Tibial nerve (tissue), 4 donors: ENCODE measurements around the gene SCUBE3. TPM values are rescaled to one million over a fixed set of nuclear protein-coding genes. Genes with fewer than 3 reads are reported as not detected.
A peak's percentile ranks its signal among the peaks of the same experiment; 100 is the strongest.

Experiments used
- DNase-seq, 2 donors: peaks; one replicate each; pipeline ENCODE4 v3.0.0-alpha.2; 2019; ENCODE audit warnings: low spot score in 2 of 2
- H3K27ac ChIP-seq, 4 donors: fragments of 200-600 bp; sonication (generic) in 3 of 4; one replicate each; pipeline ENCODE4 v1.5.1; 2017 to 2019; ENCODE audit warnings: mild to moderate bottlenecking in 1 of 4
- H3K27me3 ChIP-seq, 2 donors: fragments of 200-600 bp; sonication (generic) in 1 of 2; one replicate each; pipeline versions ENCODE4 v1.5.1 to v1.6.0; 2017 to 2019
- H3K36me3 ChIP-seq, 3 donors: fragments of 200-600 bp; sonication (generic); one replicate each; pipeline ENCODE4 v1.5.1; 2018 to 2019
- H3K4me1 ChIP-seq, 4 donors: fragments of 200-600 bp; sonication (generic) in 3 of 4; one replicate each; pipeline ENCODE4 v1.5.1; 2017 to 2019
- H3K4me3 ChIP-seq, 4 donors: fragments of 200-600 bp; sonication (generic) in 3 of 4; one replicate each; pipeline ENCODE4 v1.5.1; 2017 to 2019; ENCODE audit warnings: mild to moderate bottlenecking in 1 of 4, moderate library complexity in 1 of 4
- H3K9me3 ChIP-seq, 4 donors: fragments of 200-600 bp; sonication (generic) in 3 of 4; one replicate each; pipeline ENCODE4 v1.5.1; 2017 to 2019
- EP300 ChIP-seq, 2 donors: sonication (generic); formaldehyde crosslinking; IDR thresholded peaks; one replicate each; pipeline ENCODE4 v1.6.1; 2017; ENCODE audit warnings: antibody characterized with exemption in 2 of 2, mild to moderate bottlenecking in 1 of 2
- POLR2A ChIP-seq, 2 donors: fragments of 450-650 bp; IDR thresholded peaks; one replicate each; pipeline ENCODE4 v1.6.1; 2017; ENCODE audit warnings: antibody characterized with exemption in 2 of 2, mild to moderate bottlenecking in 2 of 2, moderate library complexity in 2 of 2
- WGBS, 2 donors: methylation state at CpG; one replicate each; pipeline ENCODE4 v1.1.5; 2018; 5-methylcytosine and 5-hydroxymethylcytosine counted together
- total RNA-seq, 4 donors: library from RNA; depleted of rRNA; stranded (reverse); fragments of >200 nt; gene quantifications; one replicate each; pipeline ENCODE4 v1.1.0, GENCODE V29; 2016
- TF ChIP-seq, protein P1 (sequence below), 5 experiments: fragments of 200-600 bp in 3 of 5; fragments of 450-650 bp in 2 of 5; sonication (generic) in 3 of 5; IDR thresholded peaks; one replicate each; pipeline ENCODE4 v1.5.1; 2016 to 2019; ENCODE audit warnings: antibody characterized with exemption in 5 of 5, mild to moderate bottlenecking in 3 of 5, moderate library complexity in 2 of 5

SCUBE3 gene
- total RNA-seq, 4 donors from 2014 or later: 0.30 to 1.3 (median 0.50) TPM

DNA sequence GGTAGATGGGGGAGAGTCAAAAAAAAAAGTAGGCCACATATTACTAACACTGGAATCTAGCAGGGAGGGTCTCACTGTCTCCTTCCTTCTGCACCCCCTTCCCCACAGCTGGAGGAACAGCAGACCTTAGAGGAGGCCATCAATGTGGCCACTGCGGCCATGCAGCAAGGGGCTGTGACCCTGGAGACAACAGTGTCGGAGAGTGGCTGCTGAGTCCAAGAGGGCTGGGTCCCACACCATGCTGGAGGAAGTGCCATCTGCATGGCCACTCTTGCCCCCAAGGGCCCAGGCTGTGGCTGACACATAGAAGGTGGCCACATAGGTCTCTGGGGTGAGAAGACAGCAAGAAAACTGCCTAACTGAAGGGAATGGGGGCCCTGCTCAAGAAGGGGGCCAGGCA, 81.3 kb downstream of the SCUBE3 start:
- no peaks in the 10 kb centered on the region for H3K27me3 ChIP-seq
- 85 to 89% methylated on average over 2 of the region's 2 CpGs for WGBS, 2 donors
- no peak overlapping the region for H3K27ac ChIP-seq
- TF ChIP-seq, protein P1, sequence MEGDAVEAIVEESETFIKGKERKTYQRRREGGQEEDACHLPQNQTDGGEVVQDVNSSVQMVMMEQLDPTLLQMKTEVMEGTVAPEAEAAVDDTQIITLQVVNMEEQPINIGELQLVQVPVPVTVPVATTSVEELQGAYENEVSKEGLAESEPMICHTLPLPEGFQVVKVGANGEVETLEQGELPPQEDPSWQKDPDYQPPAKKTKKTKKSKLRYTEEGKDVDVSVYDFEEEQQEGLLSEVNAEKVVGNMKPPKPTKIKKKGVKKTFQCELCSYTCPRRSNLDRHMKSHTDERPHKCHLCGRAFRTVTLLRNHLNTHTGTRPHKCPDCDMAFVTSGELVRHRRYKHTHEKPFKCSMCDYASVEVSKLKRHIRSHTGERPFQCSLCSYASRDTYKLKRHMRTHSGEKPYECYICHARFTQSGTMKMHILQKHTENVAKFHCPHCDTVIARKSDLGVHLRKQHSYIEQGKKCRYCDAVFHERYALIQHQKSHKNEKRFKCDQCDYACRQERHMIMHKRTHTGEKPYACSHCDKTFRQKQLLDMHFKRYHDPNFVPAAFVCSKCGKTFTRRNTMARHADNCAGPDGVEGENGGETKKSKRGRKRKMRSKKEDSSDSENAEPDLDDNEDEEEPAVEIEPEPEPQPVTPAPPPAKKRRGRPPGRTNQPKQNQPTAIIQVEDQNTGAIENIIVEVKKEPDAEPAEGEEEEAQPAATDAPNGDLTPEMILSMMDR (IDR thresholded peaks at IDR 0.05): no peak
- TF ChIP-seq POLR2A (IDR thresholded peaks at IDR 0.05) (no peak), EP300 (IDR thresholded peaks at IDR 0.05) (no peak)
- DNase-seq: no peak
- no peaks in the 10 kb centered on the region for H3K9me3 ChIP-seq
- H3K4me1 ChIP-seq: peaks cover 0 to 21% (median 7%) of the 10 kb centered on the region in 4 donors
- H3K4me3 ChIP-seq: no peak overlapping the region
- H3K36me3 ChIP-seq: peaks cover 0 to 72% (median 5%) of the 10 kb centered on the region in 3 donors

DNA sequence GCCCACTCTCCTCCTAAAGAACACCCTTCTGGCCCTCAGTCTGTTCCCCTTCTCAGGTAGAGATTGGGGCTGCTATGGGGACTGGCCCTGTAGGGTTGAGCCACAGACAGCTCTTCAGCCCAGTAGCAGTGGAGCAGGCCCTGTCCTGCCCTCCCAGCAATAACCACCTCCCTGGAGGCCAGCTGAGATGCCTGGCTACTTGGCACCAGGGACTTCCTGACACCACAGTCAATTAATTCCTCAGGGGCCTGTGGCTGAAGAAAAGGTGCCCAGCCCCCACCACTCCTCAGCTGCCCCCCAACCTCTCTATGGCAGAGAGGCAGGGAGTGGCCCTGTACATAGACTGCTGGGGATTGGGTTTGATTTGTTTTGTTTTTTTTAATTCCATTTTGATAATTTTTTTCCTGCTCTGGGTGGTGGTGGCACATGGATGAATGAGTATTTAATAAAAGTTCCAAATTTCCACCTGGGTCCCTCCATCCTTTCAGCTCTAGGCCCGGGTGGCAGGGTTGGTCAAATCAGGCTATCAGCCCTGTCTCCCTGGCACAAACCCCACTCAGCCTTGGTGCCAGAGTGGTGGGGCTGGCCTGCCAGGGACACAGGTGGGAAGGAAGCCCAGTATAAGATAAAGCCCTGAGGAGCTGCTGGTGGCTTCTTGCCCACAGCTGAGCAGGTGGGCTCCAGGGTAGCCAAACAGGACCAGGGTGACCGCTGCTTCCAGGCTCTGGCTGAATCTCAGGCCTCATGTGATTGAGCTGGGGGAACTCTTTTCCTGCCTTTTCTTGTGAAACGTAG, 82.0 kb downstream of the SCUBE3 start:
- WGBS, 2 donors: 61 to 64% methylated on average over 3 of the region's 3 CpGs
- H3K36me3 ChIP-seq: peaks cover 0 to 66% (median 5%) of the 10 kb centered on the region in 3 donors

DNA sequence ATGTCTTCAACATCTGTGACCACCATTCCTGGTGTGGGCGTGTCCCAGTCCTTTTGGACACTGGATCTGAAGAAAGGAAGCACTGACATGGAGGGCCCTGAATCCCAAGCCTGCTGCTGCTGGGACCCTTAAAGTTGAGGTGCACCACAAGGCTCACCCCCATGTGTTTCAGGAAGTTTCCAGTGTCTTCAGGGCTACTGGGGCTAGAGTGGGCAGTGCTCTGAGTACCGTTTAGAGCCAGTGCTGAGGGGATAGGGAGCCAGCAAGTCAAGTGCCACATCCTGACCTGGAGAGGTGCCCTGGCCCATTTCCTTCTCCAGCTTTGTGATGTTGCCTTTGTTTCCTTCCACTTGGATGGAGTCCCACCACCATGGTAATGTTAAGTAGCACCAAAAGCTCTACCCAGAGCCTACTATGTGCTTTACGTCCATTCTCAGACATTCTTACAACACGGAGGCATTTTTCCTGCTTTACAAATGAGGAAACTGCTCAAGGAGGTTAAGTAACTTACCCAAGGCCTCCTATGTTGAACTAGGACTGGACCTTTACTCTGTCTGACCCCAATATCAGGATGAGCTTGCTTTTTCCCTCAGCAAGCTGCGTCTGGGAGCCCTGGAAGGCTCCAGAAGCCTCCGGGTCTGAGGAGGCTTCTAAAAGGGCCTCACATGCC, 83.3 kb downstream of the SCUBE3 start:
- no peak for DNase-seq
- peaks cover 0 to 52% (median 0%) of the 10 kb centered on the region in 3 donors for H3K36me3 ChIP-seq
- H3K27ac ChIP-seq: peak overlapping the region in 3 of 4 donors; percentile 48 to 85 (median 67)
- H3K4me1 ChIP-seq: peaks cover 0 to 23% (median 11%) of the 10 kb centered on the region in 4 donors
- 47 to 48% methylated on average over 6 of the region's 6 CpGs for WGBS, 2 donors
- no peaks in the 10 kb centered on the region for H3K27me3 ChIP-seq
- TF ChIP-seq, protein P1 (IDR thresholded peaks at IDR 0.05): no peak
- TF ChIP-seq POLR2A (IDR thresholded peaks at IDR 0.05) (no peak), EP300 (IDR thresholded peaks at IDR 0.05) (no peak)
- H3K9me3 ChIP-seq: no peaks in the 10 kb centered on the region
- peak overlapping the region in 1 of 4 donors; percentile 48 for H3K4me3 ChIP-seq

More for the DNA sequence above, 82.0 kb downstream of the SCUBE3 start:
- DNase-seq: no peak
- TF ChIP-seq, protein P1 (IDR thresholded peaks at IDR 0.05): no peak
- TF ChIP-seq POLR2A (IDR thresholded peaks at IDR 0.05): no peak
- no peak for TF ChIP-seq EP300 (IDR thresholded peaks at IDR 0.05)
- Histone ChIP-seq H3K4me3 (no peak overlapping the region), H3K27ac (no peak overlapping the region), H3K27me3 (no peaks in the 10 kb centered on the region), H3K9me3 (no peaks in the 10 kb centered on the region), H3K4me1 (peaks cover 0 to 21% (median 10%) of the 10 kb centered on the region in 4 donors)

DNA sequence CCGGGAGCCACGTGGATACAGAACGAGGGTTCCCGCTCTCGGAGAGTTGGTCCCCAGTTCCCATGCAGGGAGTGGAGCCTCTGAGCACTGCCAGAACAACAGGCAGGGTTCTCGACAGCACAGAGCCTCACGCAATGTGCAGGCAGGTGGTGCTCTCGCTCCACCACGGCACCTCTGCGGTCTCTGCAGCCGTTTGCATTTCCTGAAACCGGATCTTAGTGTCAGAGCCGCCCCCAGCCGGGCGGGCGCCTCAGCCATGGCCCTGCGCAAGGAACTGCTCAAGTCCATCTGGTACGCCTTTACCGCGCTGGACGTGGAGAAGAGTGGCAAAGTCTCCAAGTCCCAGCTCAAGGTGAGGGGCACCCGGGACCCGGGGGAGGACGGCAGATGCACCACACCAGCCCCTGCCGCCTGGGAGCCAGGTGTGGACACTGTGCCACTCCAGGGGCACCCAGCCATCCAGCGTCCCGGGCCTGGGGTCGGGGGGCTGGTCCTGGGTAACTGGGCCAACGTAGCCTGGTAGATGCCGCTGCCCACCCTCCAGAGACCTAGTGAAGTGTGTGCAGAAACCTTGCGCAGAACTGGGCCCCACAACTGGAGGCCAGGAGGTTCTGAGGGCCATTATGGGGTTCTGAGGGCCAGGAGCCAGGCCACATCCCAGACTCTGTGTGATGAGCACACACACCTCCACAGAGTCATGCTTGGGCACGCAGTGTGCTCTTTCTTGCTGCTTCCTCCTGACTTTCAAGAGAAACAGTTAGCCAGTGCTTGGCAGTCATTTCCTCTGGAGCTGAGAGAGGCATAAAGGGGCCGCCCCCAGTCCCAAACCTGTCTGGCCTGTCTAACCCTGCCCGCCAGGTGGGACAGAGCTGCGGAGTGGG, 84.1 kb downstream of the SCUBE3 start, which contains the start of gene DEF6:
DEF6 (plus strand) TSS at position 218 of the 881 bp plus-strand sequence; CDS start at position 257, 39 bp downstream.
- H3K4me3 ChIP-seq: peak within 1 kb of the TSS in 3 of 4 donors; percentile 19 to 53 (median 48)
- H3K36me3 ChIP-seq: peaks cover 0 to 44% (median 0%) of the 10 kb centered on the region in 3 donors
- H3K27me3 ChIP-seq: no peaks in the 10 kb centered on the region
- H3K27ac ChIP-seq: peak within 1 kb of the TSS in 3 of 4 donors; percentile 48 to 85 (median 67)
- TF ChIP-seq, protein P1 (IDR thresholded peaks at IDR 0.05): peak; percentile 41 to 79 (median 65)
- TF ChIP-seq EP300 (IDR thresholded peaks at IDR 0.05): peak in 1 of 2 donors; percentile 27
- no peak for TF ChIP-seq POLR2A (IDR thresholded peaks at IDR 0.05)
- no peaks in the 10 kb centered on the region for H3K9me3 ChIP-seq
- DNase-seq: peak; percentile 28 to 64
- peaks cover 0 to 28% (median 14%) of the 10 kb centered on the region in 4 donors for H3K4me1 ChIP-seq
- 28 to 41% methylated on average over 27 to 30 of the region's 35 CpGs for WGBS, 2 donors
